H7 (cell line): ENCODE data around the gene SMARCD3. TPM values are rescaled to one million over a fixed set of nuclear protein-coding genes. Genes with fewer than 3 reads are reported as not detected.

Experiments used
- DNase-seq: peaks from one replicate; pipeline ENCODE4 v3.0.0; 2012
- H3K27me3 ChIP-seq: 2 replicates; pipeline ENCODE4 v1.6.0; 2011; ENCODE audit warnings: mild to moderate bottlenecking, low read length; ENCODE audit not compliant: control insufficient read depth, insufficient read depth
- H3K36me3 ChIP-seq: replicated peaks from 2 replicates; pipeline ENCODE4 v1.5.1; 2011; ENCODE audit warnings: low read length; ENCODE audit not compliant: control insufficient read depth, insufficient read depth
- H3K4me3 ChIP-seq: 2 replicates; pipeline ENCODE4 v1.5.1; 2011; ENCODE audit warnings: low read depth, mild to moderate bottlenecking, control low read depth, low read length, moderate library complexity; ENCODE audit not compliant: insufficient read depth
- total RNA-seq: library from RNA; depleted of rRNA; stranded (reverse); fragments of >200 nt; shearing (Covaris generic); gene quantifications from 2 replicates; pipeline ENCODE4 v1.2.3, GENCODE V29; 2014; rRNA removed

SMARCD3 gene
- total RNA-seq, 1 experiment from 2014 or later = 23.6 TPM

GRCh38 chr7:151192002-151192539 is 56.4 kb downstream of the SMARCD3 start:
- DNase-seq = peak; percentile 50
- H3K4me3 ChIP-seq = no peak overlapping the region
- no peaks in the 10 kb centered on the region for H3K36me3 ChIP-seq
- peaks cover 3% of the 10 kb centered on the region; the same call in 1 of the 2 replicates for H3K27me3 ChIP-seq

GRCh38 chr7:151191544-151191943 is 57.0 kb downstream of the SMARCD3 start:
- DNase-seq = peak; percentile 61
- Histone ChIP-seq H3K36me3 (no peaks in the 10 kb centered on the region), H3K4me3 (no peak overlapping the region), H3K27me3 (peaks cover 3% of the 10 kb centered on the region; the same call in 1 of the 2 replicates)

DNA sequence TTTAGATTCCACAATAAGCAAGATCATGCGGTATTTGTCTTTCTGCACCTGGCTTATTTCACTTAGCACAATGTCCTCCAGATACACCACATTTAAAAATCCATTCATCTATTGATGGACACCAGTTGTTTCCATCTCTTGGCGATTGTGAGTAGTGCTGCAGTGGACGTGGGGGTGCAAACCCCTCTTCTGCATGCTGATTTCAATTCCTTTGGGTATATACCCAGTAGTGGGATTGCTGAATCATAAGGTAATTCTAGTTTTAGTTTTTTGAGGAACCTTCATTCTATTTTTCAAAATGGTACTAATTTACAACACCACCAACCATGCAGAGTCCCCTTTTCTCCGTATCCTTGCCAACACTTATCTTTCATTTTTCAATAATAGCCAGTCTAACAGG is 59.5 kb downstream of the SMARCD3 start:
- no peak for DNase-seq
- no peak overlapping the region for H3K4me3 ChIP-seq
- H3K36me3 ChIP-seq = no peaks in the 10 kb centered on the region
- peaks cover 3% of the 10 kb centered on the region; the same call in 1 of the 2 replicates for H3K27me3 ChIP-seq

Other genes starting within 250 kb of the SMARCD3 start
- 1.7 TPM in 2 replicates for gene ATG9B, start 224.2 kb downstream of the SMARCD3 start, total RNA-seq
- 26.7 and 29.7 TPM in 2 replicates for gene ABCB8, start 220.2 kb downstream of the SMARCD3 start, total RNA-seq
- 1.4 and 1.6 TPM in 2 replicates for gene ASIC3, start 200.2 kb downstream of the SMARCD3 start, total RNA-seq
- 24.3 and 36.9 TPM in 2 replicates for gene CDK5, start 190.8 kb downstream of the SMARCD3 start, total RNA-seq
- gene SLC4A2, start 189.1 kb downstream of the SMARCD3 start, total RNA-seq = 85.7 and 105 TPM in 2 replicates
- 58.4 and 86.3 TPM in 2 replicates for gene FASTK, start 167.9 kb downstream of the SMARCD3 start, total RNA-seq
- 67.4 and 73.4 TPM in 2 replicates for gene TMUB1, start 165.2 kb downstream of the SMARCD3 start, total RNA-seq
- gene AGAP3, start 162.2 kb downstream of the SMARCD3 start, total RNA-seq = 63.3 and 76.0 TPM in 2 replicates
- 0.62 TPM in 1 of 2 replicates, not detected in the other for gene GBX1, start 81.0 kb downstream of the SMARCD3 start, total RNA-seq
- not detected in 2 replicates for gene ASB10, start 61.4 kb downstream of the SMARCD3 start, total RNA-seq
- gene H2BK1, start 38.2 kb downstream of the SMARCD3 start, total RNA-seq = 0.74 TPM in 1 of 2 replicates, not detected in the other
- gene ABCF2, start 21.5 kb downstream of the SMARCD3 start, total RNA-seq = 47.3 and 48.5 TPM in 2 replicates
- 24.7 and 25.0 TPM in 2 replicates for gene CHPF2, start 16.2 kb downstream of the SMARCD3 start, total RNA-seq
- 22.7 and 35.3 TPM in 2 replicates for gene NUB1, start 93.1 kb upstream of the SMARCD3 start, total RNA-seq
- gene WDR86, start 161.3 kb upstream of the SMARCD3 start, total RNA-seq = 40.6 and 40.8 TPM in 2 replicates
- 1.2 and 2.2 TPM in 2 replicates for gene CRYGN, start 191.4 kb upstream of the SMARCD3 start, total RNA-seq